Stimulated activated CD4-positive, alpha-beta T cell treated with anti-CD3 and anti-CD28 coated beads, Interleukin-1b, Interleukin-23, amount 100 ng/mL, for 24 hours (primary cell): ENCODE measurements around the gene DGKQ.

Source experiments
- DNase-seq, 4 experiments: peaks; one replicate each; pipeline ENCODE4 v3.0.0-alpha.2; 2020; ENCODE audit warnings: low read depth in 4 of 4, low spot score in 1 of 4

Gene DGKQ

DNA sequence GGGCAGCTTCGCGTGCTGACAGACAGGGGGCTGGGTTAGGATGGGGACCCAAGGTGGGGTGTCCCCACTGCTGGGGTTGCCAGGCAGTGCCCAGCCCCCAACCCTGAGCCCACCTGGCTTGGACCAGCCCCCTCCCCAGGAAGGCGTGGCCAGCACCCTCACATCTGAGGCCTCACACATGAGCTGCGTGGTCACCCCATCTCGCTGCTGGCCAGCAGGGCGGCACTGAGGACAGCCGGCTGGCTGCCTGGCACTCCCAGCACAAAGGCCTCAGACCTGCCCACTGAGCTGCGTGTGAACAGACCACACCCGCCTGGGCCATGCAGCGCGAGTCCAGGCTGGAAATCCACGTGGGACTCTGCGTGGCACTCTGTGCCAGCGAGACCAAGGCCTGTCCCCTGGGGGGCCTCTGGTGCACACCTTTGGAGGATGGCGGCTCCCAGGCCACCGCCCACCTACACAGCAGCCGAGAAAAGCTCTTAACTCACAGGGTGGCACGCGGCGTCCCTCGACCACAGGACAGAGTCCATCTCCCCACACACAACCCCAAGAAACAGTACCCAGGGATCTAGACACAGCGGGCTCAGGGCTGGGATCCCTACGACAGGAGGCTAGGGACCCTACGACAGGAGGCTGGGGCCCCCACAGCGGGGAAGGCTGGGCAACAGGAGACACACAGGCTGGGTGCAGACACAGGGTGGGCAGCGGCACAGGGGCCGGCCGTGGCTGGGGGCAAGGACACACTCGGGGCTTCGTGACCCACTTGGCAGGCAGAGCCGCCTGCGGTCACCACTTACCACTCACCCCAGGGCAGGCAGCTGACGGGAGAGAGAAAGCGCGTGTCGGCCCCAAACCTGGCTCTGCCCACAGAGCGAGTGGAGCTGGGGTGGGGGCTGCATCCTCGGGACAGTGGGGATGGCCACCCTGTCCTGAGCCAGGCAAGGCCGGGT lies 9.8 kb downstream of the DGKQ start:
- no peak for DNase-seq

DNA sequence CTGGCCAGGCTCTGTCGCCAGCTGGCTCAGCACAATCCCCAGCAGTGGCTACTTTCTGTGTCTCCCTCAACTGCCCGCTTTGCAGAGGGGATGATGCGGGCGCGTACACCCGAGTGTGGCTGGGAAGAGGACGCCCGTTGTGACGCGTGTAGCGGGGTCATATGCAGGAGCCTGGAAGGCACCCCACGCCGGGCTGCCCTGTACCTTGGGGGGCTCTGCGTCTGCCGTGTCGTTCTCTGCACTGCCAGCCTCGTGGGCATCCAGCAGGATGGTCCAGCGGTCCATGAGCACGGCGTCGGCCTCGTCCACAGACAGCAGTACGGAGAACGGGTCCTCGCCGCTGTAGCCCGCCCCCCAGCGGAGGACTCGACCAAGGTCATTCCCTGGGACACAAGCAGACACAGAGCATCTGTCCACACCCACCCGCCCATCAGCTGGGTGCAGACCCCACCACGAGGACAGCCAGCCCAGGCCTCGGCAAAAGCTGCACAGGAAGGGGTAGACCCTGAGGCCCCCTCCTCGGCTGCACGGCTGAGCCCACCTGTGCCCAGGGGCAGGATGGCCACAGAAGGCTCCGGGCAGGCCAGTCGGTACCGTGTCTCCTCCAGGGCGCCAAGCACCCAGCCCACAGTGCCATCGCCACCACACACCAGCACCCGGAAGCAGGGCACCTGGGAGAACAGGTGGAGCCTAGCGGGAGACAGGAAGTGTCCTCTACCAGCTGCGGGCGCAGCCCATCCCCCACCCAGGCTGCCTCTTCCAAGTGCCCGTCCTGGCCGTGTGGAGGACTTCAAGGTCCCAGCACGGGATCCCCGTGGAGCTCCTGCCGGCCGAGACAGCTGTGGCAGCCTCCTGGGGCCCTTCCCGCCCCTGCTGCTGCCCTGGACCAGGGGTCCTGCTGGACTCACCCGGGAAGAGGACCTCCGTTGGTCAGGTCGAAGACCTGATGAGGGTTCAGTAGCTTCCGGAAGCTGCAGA lies 10.8 kb downstream of the DGKQ start:
- no peak for DNase-seq

DNA sequence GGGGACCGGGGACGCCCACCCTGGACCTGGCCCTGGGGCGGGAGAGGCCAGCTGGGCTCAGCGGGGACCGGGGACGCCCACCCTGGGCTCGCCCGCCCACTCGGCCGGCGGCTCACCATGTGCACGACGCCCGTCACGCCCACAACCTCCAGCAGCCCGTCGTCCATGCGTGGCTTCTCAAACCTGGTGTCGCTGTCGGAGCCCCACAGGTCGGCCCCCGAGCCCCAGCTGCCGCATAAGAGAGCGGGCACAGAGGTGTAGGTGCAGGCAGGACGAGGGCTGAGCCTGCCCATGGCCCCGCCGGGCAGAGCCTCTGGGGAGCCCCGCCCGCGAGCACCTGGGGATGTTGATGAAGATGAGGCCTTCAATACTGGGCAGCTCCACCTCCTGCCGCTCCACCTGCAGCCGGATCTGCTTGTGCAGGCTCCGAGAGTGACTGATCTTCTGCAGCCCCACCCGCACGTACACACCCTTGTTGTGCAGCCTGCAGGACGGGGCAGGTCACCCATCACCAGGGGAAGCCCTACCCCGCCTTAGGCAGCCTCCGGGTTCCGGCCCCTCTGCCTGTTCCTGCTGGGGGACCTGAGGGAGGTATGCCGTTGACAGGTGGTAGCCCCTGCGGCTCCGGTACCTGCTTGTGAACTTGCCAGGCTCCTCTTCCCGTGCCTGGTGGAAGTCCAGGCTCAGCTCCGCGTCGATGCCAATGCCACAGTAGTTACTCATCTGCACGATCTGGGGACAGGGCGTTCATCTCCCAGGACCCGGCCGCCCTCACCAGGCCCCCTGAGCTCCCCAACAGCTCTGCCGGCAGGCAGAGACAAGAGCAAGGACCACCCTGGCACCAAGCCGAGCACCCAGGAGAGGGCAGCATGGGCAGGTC lies 11.8 kb downstream of the DGKQ start:
- DNase-seq = no peak

DNA sequence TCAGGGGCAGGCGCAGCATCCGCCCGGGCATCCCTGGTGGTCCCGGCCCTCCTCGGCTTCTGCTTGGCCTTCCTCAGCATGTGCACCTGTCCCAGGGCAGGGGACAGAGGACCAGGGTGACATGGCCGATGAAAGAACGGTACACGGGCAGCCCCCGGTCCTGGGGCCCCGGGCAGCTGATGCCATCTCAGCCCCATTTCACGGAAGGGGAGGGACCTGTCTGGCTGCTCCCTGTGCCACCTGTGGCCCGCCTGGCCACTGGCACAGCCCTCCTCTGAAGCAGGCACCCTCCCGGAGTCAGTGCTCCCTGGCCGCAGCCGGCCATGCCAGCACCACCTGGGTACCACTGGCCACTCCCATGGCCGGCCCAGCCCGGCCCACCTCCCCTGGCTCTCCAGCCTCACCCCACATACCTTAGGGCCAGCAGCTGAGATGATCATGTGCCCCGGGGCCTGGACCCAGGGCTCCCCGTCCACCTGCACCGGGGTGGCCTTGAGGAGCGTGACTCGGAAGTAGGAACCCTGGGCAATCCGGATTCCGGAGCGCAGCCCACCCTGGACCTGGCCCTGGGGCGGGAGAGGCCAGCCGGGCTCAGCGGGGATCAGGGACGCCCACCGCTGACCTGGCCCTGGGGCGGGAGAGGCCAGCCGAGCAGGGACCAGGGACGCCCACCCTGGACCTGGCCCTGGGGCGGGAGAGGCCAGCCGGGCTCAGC lies 12.6 kb downstream of the DGKQ start:
- no peak for DNase-seq

DNA sequence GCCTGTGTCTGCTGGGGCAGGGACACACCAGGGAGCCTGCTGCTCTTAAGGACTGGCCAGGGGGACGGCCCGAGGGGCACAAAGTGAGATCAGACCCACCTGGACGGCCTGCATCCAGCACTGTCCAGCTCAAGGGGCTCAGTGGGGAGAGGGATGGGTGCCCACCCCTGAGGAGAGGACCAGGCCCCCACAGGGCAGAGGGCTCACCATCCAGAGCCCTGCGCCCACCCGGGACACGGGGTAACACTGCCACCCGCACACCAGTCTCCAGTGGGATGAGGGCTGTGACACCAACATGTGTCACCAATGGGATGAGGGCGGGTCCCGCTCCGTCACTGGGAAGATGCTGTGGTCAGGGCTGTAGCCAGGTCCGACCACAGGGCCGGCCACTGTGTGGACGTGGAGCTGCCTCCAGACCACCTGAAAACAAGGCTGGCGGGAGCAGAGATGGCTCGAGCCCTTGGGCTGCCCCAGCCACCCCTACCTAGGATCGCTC lies 13.2 kb downstream of the DGKQ start:
- DNase-seq = no peak

DNA sequence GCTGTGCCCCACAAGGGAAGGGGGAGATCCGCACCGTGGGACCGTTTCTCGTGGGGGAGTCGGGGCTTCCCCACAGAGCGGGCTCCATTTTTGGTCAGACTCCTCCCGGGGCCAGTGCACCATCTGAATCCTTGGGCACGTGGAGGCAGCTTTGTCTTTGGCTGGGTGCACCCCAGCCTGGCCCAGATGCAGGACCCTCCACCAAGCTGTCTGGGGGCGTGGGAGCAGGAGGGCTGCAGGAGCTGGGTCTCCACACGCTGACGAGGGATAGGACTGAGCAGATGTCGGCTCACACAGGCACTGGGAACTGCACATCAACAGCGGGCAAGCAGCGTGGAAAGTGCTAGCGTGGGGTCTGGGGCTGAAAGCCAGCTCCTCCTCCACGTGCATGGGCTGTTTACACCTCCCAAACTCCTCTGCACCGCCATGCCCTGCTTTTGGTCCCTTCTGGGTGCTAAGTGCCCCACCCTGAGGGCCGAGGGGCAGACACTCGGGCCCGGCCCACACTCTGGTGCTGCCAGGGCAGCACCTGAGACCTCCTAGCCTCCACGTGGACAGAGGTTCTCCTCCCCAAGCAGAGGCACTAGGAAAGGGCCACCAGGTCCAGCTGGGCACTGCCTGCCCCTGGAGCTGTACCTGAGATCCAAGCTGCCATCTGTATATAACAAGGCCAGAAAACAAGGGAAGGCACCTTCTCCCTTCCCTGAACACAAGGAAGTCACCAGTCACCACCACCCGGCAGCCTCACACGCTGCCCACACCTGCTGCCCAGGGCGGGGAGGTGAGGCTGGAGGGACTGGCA lies 13.8 kb downstream of the DGKQ start:
- no peak for DNase-seq

DNA sequence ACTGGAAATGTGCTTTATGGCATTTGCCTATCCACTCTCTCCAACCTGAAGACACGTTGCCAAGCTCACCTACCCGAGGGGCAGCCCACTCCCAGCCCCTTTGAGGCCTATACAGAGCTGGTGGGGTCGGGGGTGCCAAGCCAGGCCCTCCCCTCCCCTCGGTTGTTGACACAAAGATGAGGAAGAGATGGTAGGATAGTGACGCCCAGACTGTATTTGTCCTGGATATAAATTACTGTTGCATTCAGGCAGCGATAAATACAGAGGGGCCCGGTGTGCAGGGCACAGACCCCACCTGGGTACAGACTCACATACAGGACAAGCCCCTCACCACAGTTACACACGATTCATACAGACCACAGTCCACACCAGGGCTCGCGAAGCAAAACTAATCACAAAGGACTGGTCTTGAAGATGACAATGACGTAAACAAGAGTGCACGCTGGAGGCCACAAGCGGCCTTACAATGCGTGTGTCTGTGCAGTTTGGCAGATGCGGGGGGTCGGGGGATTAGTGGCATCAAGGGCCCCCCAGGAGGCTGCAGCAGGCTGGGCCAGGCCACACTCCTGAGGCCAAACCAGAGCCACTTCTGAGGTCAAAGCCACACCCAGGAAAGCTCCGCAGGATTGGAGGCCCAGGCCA lies 14.6 kb downstream of the DGKQ start:
- no peak for DNase-seq

DNA sequence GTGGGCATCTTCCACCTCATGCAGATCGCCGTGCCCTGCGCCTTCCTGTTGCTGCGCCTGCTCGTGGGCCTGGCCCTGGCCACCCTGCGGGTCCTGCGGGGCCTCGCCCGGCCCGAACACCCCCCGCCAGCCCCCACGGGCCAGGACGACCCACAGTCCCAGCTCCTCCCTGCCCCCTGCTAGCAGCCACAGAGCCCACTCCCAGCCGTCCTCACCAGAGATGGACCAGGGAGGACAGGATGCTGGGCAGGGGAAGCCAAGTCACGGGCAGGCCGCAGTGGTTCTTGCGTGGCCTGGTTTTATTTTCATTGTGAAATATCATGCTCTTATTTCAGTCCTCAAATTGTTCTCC lies 15.1 kb downstream of the DGKQ start:
- no peak for DNase-seq

DNA sequence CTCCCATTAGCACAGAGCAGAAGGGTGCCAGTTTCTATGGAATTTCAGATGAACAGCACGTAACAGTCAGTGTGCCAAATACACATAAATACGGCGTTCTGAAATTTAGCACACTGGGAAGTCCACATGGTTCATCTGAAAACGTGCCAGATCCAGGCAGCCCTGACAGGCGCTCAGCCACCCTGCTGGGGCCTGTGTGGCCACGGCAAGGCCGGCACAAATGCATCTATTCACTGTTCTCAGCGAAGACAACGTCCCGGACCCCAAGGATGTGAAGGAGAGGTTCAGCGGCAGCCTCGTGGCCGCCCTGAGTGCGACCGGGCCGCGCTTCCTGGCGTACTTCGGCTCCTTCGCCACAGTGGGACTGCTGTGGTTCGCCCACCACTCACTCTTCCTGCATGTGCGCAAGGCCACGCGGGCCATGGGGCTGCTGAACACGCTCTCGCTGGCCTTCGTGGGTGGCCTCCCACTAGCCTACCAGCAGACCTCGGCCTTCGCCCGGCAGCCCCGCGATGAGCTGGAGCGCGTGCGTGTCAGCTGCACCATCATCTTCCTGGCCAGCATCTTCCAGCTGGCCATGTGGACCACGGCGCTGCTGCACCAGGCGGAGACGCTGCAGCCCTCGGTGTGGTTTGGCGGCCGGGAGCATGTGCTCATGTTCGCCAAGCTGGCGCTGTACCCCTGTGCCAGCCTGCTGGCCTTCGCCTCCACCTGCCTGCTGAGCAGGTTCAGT lies 15.6 kb downstream of the DGKQ start:
- DNase-seq = no peak

DNA sequence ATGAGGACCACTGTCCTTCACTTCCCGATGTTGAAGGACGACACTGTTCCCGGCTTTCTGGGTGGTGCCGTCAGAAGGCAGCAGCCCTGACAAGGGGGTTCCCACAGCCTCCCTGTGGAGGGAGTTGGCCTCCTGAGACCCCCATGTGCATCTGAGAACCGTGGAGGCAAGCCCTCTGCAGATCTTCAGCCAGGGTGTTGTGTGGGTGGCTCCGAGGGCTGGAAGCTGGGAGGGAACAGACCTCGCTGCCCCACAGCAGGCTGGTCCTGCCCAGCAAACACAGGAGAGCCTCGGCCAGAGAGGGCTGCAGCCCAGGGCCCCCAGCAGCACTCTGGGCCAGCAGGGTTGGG lies 16.2 kb downstream of the DGKQ start:
- no peak for DNase-seq

DNA sequence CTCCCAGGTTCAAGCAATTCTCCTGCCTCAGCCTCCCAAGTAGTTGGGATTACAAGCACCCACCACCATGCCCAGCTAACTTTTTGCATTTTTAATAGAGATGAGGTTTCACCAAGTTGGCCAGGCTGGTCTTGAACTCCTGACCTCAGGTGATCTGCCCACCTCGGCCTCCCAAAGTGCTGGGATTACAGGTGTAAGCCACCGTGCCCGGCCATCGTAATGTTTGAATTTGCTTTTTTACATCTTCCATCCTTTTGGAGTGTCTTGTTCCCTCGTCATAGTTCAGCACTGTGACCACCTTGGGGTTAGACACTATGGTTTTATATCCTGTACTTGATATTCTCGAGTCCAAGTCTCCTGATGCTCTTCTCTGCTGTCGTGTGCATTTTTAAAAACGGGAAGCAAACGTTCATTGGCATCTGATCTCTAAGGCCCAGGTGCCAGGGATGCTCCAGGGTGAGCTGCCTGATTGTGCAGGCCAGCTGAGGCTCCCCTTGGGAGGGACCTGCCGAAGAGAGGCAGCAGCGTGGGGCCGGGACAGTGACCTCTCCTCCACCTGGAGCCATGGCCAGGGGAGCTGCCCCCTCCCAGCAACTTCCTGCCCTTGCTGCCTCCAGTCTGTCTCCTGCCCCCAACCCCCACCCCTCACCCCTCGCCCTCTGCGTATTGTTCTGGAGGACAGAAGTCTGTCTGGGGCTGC lies 16.7 kb downstream of the DGKQ start:
- no peak for DNase-seq

DNA sequence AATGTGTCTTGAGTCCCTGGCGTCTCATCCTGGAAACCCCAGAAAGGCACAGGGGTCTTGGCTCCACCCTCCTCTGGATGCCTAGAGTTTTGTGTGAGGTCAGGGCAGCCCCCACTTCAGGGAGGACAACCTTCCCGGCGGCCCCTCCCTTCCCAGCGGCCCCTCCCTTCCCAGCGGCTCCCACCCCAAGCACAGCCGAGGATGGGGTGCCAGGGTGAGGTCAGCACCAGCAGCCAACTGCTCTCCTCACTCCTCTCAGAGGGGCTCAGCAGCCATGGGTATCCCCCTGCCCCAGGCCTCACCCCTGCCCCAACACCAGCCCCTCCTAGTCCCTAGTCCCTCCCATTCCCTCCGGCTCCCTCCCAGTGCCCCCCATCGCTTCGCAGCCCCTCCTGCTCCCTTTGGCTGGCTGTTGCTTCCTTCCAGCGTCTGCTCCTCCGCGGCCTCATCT lies 17.4 kb downstream of the DGKQ start:
- no peak for DNase-seq

DNA sequence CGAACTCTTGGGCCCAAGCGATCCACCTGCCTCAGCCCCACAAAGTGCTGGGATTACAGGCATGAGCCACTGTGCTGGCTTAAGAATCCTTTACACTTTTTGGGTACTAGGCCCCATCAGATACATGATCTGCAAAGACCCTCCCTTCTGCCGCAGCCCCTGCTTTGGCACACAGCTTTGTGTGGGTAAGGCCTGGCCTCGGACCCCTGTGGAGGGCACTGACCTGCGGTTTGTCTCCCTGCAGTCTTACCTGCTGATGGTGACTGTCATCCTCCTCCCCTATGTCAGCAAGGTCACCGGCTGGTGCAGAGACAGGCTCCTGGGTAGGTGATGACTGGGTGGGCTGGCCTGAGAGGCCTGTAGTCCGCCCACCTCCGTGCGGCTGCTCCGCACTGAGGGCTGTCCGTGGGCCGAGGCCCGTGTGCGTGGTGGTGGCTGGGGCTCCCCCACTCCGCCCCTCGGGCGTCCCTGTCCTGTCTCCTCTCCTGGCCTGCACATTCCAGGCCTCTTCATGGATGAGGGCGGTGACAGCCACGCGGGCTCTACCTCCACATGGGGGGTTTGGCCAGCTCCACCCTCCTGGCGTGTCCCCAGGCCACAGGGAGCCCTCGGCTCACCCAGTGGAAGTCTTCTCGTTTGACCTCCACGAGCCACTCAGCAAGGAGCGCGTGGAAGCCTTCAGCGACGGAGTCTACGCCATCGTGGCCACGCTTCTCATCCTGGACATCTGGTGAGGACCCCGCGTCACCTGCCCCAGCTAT lies 18.0 kb downstream of the DGKQ start:
- no peak for DNase-seq

DNA sequence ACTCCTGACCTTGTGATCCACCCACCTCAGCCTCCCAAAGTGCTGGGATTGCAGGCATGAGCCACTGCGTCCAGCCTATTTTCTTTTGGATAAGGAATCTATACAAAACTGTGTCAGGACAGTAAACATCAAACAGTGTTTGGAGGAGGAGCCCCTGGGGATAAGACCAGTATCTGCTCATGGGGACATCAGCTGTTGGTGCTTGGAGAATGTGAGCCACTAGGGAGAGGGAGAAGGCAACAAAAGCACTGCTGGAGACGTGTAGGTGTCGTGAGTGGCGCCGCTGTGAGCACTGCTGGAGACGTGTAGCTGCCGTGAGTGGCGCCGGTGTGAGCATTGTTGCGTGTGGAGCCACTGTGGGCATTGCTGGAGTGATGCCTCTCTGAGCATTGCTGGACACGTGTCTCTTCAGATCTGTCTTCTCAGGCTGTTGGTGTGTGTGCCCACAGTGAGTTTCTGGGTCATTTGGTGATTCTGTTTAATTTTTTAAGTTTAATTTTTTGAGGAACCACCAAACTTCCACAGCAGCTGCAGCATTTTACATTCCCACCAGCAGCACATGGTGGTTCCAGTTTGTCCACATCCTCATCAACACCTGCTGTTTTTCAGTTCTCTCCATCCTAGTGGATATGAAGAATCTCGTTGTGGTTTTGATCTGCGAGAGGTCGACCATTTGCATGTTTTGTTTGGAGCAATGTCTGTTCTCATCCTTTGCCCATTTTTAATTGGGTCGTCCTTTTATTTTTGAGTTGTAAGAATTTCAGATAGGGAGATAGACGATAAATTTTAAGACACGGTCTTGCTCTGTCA lies 19.0 kb downstream of the DGKQ start:
- no peak for DNase-seq

DNA sequence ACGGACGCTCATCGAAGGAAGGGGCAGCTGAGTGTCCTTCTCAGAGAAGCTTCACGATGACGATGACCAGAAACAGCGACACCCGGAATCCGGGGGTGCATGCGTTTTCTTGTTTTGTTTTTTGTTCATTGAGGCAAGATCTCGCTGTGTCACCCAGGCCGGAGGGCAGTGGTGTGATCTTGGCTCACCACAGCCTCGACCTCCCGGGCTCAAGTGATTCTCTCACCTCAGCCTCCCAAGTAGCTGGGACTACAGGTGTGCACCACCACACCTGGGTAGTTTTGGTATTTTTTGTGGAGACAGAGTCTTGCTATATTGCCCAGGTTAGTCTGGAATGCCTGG lies 19.8 kb downstream of the DGKQ start:
- DNase-seq = no peak

DNA sequence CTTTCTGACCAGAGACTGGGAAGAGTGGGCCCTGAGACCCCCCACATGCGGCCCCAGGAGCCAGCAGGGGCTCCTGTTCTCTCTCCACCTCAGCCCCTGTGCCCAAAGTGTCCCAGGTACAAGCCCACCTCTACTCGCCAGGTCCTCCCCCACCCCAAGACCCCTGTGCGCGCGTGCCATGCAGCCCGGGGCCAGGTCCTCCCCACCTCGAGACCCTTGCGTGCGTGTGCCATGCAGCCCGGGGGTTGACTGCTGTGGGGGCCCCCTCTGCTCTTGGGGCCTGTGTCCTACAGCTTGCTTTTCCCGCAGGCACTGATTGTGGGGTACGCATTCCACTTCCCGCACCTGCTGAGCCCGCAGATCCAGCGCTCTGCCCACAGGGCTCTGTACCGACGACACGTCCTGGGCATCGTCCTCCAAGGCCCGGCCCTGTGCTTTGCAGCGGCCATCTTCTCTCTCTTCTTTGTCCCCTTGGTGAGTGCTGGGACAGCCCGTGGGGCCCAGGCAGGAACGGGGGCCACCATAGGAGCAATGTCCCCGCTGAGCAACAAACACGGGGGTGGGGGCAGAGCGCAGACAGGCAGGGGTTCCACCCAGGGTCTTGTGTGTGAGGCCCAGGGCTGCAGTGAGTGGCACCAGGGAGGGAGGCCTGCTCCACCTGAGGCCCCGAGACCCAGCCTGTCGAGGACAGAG lies 20.3 kb downstream of the DGKQ start:
- DNase-seq = no peak
